IPS-18a (cell line): ENCODE data around the gene VWA2.

Experiments
- H3K27ac ChIP-seq: one replicate; pipeline ENCODE4 v1.5.1; 2013; ENCODE audit warnings: low read length
- H3K27me3 ChIP-seq: one replicate; pipeline ENCODE4 v1.6.1; 2013; ENCODE audit warnings: mild to moderate bottlenecking, low read length; ENCODE audit not compliant: control insufficient read depth, insufficient read depth
- H3K36me3 ChIP-seq: one replicate; pipeline ENCODE4 v1.6.1; 2013; ENCODE audit warnings: low read depth, low read length; ENCODE audit not compliant: control insufficient read depth
- H3K4me1 ChIP-seq: one replicate; pipeline ENCODE4 v1.6.1; 2013; ENCODE audit warnings: low read depth, low read length; ENCODE audit not compliant: control insufficient read depth
- H3K4me3 ChIP-seq: one replicate; pipeline ENCODE4 v1.5.1; 2013; ENCODE audit warnings: low read length
- H3K9ac ChIP-seq: one replicate; pipeline ENCODE4 v1.6.1; 2013; ENCODE audit warnings: mild to moderate bottlenecking, low read length, moderate library complexity
- H3K9me3 ChIP-seq: one replicate; pipeline ENCODE4 v1.6.1; 2013; ENCODE audit warnings: low read depth, low read length; ENCODE audit not compliant: control insufficient read depth

VWA2 gene

DNA sequence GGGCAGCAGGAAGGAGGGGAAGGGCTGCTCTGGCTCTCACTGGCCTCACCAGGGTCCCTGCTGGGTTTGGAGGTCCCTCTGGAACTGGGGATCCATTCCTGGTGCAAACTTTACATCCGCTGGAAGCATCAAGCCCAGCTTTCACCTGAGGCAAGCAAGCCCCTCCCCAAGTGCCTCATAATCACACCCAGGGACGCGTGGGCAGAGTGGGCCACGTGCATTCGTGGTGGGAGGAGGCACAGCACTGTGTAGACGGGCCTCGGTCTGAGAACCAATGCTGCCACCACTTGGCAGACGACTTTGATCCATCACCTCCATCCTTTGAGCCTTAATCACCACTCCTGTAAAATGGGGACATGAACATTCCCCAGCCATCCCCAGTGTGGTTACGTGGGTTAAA is 74.1 kb downstream of the VWA2 start:
- Histone ChIP-seq H3K4me1 (no peaks in the 10 kb centered on the region), H3K27me3 (no peaks in the 10 kb centered on the region), H3K36me3 (no peaks in the 10 kb centered on the region), H3K27ac (no peak overlapping the region), H3K4me3 (no peak overlapping the region), H3K9ac (no peak overlapping the region), H3K9me3 (no peaks in the 10 kb centered on the region)

DNA sequence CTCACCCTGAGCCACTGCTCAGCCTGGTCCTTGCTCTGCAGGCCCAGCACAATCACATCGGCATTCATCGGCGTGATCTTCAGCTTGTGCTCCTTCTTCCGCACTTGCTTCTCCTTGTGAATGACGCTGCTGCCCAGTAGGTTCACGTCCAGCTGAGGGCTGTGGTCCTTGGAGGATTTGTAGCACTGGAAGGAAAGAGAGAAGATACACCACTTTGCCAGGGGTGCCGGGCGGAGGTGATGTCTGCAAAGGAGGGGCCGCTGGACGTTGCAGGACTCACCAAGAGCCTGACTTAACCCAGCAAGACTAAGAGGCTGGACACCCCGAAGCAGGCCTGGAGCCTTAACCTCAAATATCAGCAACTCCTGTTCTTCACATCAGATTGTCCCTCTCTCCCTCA is 74.8 kb downstream of the VWA2 start:
- Histone ChIP-seq H3K36me3 (no peaks in the 10 kb centered on the region), H3K9me3 (no peaks in the 10 kb centered on the region), H3K4me1 (no peaks in the 10 kb centered on the region), H3K4me3 (no peak overlapping the region), H3K27me3 (no peaks in the 10 kb centered on the region), H3K27ac (no peak overlapping the region), H3K9ac (no peak overlapping the region)

DNA sequence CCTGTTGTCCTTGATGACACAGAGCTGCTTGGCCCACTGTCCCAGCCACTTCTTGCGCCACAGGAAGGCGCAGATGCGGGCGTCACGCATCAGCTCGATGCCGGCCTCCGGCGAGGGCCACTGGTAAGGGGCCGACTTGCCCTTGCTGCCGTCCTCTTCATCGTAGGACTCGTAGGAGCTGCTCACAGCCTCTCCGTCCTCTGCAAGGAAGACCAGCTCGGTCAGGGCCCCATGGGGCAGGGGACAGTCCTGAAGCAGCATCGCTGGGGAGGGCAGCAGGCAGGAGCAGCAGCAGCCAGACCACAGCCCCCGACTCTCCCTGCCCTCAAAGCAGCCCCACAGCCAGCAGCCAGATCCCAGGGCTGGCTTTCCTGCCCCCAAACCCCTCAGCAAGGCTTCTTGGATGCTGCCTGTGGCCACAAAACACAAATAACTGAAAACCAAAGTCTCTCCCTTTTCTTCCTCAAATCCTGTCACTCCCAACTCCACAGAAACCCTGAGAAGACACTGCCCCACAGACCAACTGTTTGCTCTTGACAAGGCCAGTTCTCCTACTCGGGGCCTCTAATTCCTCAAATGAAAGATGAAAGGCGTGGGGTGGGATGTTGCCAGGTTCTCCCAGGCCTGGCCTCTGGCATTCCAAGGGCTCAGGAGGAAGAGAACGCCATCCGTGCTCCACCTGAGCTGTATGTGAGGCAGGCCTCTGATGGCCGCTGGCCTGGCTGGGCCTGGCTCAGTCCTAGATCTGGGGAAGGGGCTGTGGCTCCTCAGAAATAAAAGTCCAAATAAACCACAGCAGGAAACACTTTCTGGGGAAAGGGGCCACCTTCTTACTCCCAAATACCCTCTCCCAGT is 76.7 kb downstream of the VWA2 start:
- Histone ChIP-seq H3K9ac (no peak overlapping the region), H3K9me3 (no peaks in the 10 kb centered on the region), H3K36me3 (no peaks in the 10 kb centered on the region), H3K4me1 (peaks cover 6% of the 10 kb centered on the region), H3K27ac (no peak overlapping the region), H3K27me3 (no peaks in the 10 kb centered on the region), H3K4me3 (no peak overlapping the region)

DNA sequence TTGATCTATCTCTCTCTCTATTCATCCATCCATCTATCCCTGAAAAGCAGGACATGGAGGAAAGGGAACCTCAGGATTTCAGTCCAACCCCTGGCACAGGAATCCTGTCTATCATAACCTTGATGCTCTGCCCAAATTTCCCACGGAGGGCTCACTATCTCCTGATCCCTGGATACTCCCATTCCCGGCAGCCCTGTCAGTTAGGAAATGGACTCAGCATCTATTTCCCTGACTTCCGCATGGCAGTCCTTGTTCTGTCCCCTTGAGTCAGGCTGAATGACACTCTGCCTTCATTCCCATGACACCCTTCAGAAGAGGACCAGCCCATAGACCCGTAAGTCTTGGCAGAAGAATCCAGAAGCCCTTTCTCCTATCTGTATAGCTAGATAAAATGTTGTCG is 77.7 kb downstream of the VWA2 start:
- no peaks in the 10 kb centered on the region for H3K9me3 ChIP-seq
- no peaks in the 10 kb centered on the region for H3K36me3 ChIP-seq
- H3K4me3 ChIP-seq, result no peak overlapping the region
- peaks cover 6% of the 10 kb centered on the region for H3K4me1 ChIP-seq
- H3K27me3 ChIP-seq, result no peaks in the 10 kb centered on the region
- no peak overlapping the region for H3K9ac ChIP-seq
- H3K27ac ChIP-seq, result no peak overlapping the region

DNA sequence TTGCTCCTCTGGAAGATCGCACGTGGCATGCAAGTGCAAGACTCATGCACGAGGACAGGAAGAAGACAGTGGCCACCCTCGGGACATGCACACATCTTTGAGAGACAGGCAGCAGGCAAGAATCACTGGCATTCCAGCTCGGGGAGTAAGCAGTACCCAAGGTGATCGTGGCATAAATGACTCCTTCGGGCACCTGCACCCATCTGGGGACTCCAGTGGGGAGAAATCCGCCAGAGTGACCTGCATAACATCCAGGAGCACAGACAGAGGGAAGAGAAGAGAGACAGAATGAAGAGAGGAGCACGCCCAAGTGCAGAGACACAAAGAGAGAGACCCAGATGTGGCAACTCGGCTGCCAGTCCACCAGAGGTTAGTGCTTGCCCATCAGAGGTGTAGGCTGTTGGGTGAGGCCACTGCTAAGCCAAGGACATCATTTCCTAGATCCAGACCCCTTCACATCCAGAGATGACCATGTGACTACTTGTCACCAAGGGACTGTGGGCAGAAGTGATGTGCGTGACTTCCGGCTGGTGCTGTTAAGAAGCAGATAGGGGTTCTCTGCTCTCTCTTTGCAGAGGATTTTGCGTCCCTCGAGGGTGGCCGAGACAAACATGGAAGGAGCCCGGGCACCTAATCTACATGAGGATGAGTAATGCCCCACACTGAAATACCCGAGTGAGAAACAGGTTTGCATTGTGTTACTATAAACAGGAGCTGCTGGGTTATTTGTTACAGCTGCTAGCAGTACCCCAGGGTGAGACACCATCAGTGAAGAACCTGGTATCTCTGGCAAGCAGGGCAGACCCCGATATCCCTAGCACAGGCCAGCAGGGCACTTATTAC is 80.6 kb downstream of the VWA2 start:
- Histone ChIP-seq H3K4me1 (peaks cover 6% of the 10 kb centered on the region), H3K9me3 (no peaks in the 10 kb centered on the region), H3K9ac (no peak overlapping the region), H3K27me3 (no peaks in the 10 kb centered on the region), H3K36me3 (no peaks in the 10 kb centered on the region), H3K4me3 (no peak overlapping the region), H3K27ac (no peak overlapping the region)

DNA sequence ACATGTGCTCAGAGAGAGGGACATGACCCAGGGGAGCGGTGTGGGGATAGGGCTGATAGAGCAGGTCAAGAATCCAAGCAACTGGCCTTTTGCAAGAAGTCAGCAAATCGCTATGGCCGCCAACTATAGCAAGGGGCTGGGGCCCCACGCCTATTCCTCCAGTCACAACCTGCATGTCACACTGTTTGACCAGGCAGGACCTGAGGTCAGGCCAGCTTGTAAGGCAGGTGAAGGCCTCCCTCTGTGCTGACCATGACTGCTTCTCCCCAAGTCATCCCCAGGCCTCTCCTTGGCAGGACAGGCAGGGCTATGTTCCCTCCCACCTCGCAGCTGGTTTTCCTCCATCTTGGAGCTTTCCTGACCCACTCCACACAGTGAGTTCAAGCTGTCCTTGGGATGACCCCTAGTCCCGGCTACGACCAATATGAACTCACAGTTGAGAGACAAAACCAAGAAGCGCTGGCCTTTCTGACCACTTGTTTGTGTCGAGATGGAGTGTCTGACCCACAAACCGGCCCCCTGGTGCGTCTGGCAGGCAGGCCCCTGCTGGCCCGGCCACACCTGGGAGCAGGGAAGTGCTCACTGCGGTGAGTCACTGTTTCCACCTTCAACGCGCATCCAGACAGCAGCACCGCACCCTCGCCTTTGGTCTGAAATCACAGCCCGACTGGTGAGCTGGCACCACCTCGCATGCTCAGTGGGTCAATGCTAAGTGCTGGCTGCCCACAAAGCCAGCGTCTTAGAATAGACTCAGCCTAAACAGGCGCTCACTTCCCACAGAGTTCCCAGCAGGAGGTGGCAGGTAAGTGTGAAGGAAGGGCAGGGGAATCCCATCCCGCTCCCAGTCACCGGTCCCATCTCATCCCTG is 81.4 kb downstream of the VWA2 start:
- H3K9ac ChIP-seq, result no peak overlapping the region
- no peak overlapping the region for H3K4me3 ChIP-seq
- H3K27ac ChIP-seq, result no peak overlapping the region
- peaks cover 6% of the 10 kb centered on the region for H3K4me1 ChIP-seq
- H3K36me3 ChIP-seq, result no peaks in the 10 kb centered on the region
- H3K27me3 ChIP-seq, result no peaks in the 10 kb centered on the region
- H3K9me3 ChIP-seq, result no peaks in the 10 kb centered on the region

DNA sequence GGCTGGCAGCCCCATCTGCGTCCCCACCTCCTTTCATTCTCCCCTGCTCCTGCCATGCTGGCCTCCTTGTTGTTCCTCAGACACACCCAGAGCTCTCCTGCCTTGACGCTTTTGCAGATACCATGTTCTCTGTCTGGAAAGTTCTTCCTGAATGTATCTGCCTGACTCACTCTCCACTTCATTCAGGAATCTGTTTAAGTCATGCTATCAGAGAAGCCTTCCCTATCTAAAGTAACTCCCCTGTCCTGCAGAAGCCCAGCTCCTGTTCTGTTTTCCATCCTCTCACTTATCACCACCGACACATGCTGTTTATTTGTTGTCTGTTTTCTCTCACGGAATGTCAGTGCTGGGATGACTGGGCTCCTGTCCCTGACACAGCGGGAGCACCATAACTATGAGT is 83.3 kb downstream of the VWA2 start:
- no peaks in the 10 kb centered on the region for H3K9me3 ChIP-seq
- no peak overlapping the region for H3K9ac ChIP-seq
- peaks cover 6% of the 10 kb centered on the region for H3K4me1 ChIP-seq
- no peak overlapping the region for H3K27ac ChIP-seq
- H3K27me3 ChIP-seq, result no peaks in the 10 kb centered on the region
- H3K36me3 ChIP-seq, result no peaks in the 10 kb centered on the region
- H3K4me3 ChIP-seq, result no peak overlapping the region

DNA sequence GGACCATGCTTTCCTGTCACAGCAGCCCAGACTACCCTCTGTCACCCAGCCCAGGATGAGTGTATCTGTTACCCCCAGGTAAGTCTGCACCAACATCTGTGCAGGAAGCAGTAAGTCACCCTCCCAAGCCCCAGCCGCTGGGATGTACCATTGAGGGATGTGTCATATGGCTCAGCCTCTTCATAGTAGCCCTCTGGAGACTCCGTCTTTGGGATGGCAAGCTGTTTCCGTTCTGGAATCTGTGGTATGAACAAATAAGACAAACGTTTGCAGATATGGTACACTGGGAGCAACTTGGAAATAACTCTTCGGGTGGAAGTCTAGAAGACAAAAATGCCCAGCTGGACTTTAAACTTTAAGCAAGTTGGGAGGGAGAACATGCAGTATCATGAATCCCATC is 84.0 kb downstream of the VWA2 start:
- Histone ChIP-seq H3K4me3 (no peak overlapping the region), H3K9me3 (no peaks in the 10 kb centered on the region), H3K27me3 (no peaks in the 10 kb centered on the region), H3K36me3 (no peaks in the 10 kb centered on the region), H3K4me1 (peaks cover 6% of the 10 kb centered on the region), H3K9ac (no peak overlapping the region), H3K27ac (no peak overlapping the region)

DNA sequence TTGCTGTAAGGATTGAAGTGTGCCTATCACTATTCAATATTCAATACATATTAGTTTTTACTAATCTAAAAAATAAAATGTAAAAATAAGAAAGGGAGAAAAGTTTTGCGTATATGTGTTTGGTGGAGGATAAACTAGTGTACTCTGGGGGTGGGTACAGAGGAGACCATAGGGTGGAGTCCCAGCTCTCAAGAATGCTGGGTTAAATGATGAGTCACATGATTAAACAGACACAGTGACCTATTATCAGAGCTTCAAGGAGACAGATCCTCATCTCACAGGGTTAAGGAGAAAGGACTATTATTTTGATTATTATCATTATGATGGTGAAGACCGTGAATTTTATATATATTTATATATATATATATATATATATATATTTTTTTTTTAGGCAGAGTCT is 87.7 kb downstream of the VWA2 start:
- H3K9ac ChIP-seq, result no peak overlapping the region
- H3K4me3 ChIP-seq, result no peak overlapping the region
- no peak overlapping the region for H3K27ac ChIP-seq
- no peaks in the 10 kb centered on the region for H3K9me3 ChIP-seq
- H3K27me3 ChIP-seq, result no peaks in the 10 kb centered on the region
- H3K36me3 ChIP-seq, result no peaks in the 10 kb centered on the region
- H3K4me1 ChIP-seq, result no peaks in the 10 kb centered on the region

DNA sequence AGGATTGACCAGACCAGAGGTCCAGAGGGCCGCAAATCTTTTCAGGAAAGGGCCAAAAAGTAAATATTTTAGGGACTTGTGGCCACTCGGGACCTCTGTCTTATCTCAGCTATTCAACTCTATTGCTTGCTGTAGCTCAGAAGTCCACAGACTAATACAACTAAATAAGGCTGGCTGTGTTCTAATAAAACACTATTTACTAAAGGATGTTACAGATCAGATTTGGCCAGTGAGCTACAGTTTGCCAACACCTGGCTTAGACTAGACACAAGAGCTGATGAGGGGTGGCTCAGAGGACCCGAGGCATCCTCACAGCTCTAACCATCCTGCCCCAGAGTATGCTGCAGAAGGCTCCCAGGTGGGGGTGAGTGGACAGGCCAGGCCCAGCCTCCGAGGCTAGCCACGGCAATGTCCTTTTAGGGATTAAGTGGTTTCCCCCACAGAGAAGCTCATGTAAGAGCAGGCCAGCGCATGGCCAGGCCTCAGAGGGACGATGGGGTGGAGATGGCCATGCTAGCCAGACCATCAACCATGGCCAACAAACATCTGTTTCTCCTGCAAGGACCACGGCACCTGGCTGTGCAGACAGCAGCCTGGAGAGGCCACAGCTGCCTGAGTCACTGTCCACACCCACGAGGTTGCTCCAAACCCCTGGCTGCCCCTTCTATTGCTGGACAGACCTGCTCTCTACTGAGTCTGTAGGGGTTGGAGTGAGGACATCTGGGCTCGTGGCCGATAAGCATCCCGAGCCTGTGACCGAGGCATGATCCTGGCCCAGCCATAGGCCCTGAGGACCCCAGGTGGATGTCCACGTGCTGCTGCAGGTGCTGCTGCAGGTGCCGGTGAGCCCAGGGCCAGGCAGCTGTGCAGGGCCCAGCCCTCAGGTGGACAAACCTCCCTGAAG is 88.7 kb downstream of the VWA2 start:
- no peak overlapping the region for H3K27ac ChIP-seq
- H3K9ac ChIP-seq, result no peak overlapping the region
- no peak overlapping the region for H3K4me3 ChIP-seq
- no peaks in the 10 kb centered on the region for H3K27me3 ChIP-seq
- H3K4me1 ChIP-seq, result no peaks in the 10 kb centered on the region
- no peaks in the 10 kb centered on the region for H3K36me3 ChIP-seq
- H3K9me3 ChIP-seq, result no peaks in the 10 kb centered on the region
